ACHN (cell line): Measurements from ENCODE around the gene AMBRA1.

ENCODE experiments used
- DNase-seq: peaks from one replicate; pipeline ENCODE4 v3.0.0-alpha.2; 2015
- in situ Hi-C: cut with HindIII; loops from 2 replicates; pipeline ENCODE4 v1.10.0; 2017; ENCODE audit warnings: low sequenced_read_pairs, low pct_ligation_motif_present, low pct_unique_long_range_greater_than_20kb

The AMBRA1 gene

DNA sequence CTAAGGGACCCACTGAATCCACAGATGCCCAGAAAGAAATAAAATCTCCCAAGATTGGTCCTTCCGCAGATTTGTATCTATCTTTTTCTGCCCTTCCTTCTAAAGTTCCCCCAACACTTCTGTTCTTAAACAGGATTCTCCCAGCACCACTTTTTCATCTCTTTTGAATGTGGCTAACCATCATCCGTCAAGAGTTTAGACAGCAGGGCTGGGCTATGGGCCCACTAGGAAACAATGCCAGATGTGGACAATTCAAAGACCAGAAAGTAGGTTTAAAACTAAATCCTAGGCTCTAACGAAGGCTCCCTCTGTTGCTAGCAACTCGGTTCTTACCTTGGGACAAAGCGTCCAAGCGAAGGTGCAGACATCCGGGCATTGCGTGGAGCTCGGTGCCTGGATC, 100.0 kb downstream of the AMBRA1 start:
- in situ Hi-C loops = no loop called here
- DNase-seq = no peak

GRCh38 chr11:46492532-46492931, 101.3 kb downstream of the AMBRA1 start:
- no peak for DNase-seq
- in situ Hi-C loops = no loop called here

- no peak for DNase-seq
- in situ Hi-C loops = no loop called here
These were observed 102.0 kb downstream of the AMBRA1 start for GRCh38 chr11:46491661-46492330.

DNA sequence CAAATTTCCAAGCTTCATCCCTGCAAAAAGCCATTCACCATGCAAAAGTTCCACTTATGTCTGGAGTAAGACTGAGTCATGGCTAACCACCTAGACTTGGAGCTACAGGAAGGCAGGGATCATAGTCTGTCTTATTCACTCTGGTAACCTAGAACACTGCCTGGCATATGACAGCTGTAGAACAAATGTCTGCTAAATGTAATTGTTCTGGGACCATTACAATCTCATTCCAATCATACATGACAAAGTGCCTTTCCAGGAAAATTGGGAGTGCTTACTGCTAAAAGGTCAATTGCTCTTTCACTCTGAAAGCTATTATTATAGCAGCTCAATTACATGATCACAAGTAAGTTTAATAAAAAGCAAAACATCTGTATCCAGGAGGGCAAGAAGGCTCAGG, 103.2 kb downstream of the AMBRA1 start:
- DNase-seq = peak; percentile 4
- in situ Hi-C loops = no loop called here

DNA sequence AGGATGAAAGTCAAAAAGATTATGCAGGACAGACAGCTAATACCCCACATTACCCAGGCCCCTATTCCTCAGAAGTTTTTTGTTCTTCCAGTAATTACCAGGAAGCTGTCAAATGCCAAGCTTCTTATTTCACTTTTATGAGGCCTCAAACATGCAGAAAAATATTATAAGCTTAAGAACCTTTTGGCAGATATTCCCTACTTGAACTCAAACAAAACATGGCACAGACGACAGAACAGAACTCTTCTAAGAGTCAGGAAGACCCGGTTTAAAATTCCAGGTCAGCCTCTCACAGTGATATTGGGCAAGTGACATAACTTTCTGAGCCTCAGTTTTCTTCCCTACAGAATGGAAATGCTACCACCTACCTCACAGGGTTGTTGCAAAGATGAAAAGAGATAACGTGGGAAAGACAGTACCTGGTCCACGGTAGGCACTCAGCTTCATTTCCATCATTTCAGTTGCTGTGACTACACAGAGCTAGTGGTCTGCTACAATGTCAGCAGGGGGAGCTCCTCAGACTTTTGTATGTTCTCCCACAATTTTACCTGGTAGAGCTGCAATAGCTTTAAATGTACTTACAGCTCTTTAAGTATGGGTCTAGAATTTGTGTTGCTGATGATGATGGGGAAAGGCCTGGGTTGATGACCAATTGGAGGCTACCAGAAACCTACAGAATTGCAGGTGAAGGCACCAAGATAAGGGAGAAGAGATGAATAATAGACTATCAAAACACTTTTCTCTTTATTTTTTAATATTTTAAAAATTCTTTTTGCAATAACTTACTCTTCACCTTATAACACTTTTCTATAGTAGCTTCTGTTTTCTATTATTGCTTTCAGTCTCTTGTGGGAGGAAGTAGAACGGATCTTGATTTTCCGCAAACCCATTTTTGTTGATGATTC, 103.9 kb downstream of the AMBRA1 start:
- peak; percentile 55 for DNase-seq
- in situ Hi-C loops = no loop called here

- in situ Hi-C loops = no loop called here
- DNase-seq = no peak
These were observed 107.9 kb downstream of the AMBRA1 start for GRCh38 chr11:46485856-46486443.

DNA sequence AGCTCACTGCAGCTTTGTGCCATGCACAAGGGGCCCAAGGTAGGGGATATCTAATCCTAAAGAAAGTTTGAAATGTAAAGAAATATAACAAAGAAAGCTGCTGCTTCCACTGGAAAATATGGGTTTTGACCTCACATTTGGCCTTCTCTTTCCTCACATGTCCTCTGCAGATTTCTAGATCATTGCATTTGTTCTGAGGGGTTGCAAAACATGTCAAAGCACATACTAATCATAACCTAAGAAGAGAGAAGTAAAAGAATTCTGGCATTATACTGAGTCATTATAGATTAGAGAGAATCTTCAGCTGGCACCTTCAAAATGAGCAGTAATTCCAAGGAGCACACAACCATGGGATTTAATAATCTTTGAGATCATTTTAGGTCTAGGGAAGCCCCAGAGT, 109.7 kb downstream of the AMBRA1 start:
- DNase-seq = no peak
- in situ Hi-C loops = no loop called here

GRCh38 chr11:46480909-46481308, 112.9 kb downstream of the AMBRA1 start:
- DNase-seq = no peak
- in situ Hi-C loops = no loop called here

- in situ Hi-C loops = no loop called here
- DNase-seq = no peak
These were observed 113.6 kb downstream of the AMBRA1 start for GRCh38 chr11:46480166-46480726.

DNA sequence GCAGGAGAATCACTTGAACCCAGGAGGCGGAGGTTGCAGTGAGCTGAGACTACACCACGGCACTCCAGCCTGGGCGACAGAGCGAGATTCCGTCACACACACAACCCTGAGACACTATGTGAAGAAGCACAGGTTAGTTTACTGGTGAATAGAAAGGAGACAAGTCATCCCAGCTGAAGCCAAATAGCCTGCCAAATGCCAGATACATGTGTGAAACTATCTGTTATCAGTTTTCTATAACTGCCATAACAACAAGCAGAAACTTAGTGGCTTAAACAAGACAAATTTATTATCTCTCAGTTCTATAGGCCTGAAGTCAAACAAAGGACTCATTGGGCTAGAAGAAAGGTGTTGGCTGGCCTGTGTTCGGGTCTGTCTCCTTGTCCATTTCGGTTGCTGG, 114.2 kb downstream of the AMBRA1 start:
- in situ Hi-C loops = no loop called here
- DNase-seq = no peak

GRCh38 chr11:46478196-46478595, 115.6 kb downstream of the AMBRA1 start:
- in situ Hi-C loops = no loop called here
- no peak for DNase-seq

DNA sequence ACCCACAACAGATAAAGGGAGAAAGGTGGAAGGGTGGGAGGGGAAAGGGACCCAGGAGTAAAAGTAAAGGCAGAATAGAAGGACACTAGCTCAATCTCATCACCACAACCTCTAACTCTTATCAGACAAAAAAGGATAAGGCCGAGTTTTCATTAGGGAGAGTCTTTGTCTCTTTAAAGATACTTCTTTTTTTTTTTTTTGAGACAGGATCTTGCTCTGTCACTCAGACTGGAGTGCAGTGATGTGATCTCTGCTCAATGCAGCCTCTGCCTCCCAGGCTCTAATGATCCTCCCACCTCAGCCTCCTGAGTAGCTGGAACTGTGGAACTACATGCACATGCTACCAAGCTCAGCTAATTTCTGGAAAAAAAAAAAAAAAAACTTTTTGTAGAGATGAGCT, 116.7 kb downstream of the AMBRA1 start:
- DNase-seq = no peak
- in situ Hi-C loops = no loop called here

- in situ Hi-C loops = no loop called here
- DNase-seq = no peak
These were observed 117.8 kb downstream of the AMBRA1 start for GRCh38 chr11:46475926-46476545.

DNA sequence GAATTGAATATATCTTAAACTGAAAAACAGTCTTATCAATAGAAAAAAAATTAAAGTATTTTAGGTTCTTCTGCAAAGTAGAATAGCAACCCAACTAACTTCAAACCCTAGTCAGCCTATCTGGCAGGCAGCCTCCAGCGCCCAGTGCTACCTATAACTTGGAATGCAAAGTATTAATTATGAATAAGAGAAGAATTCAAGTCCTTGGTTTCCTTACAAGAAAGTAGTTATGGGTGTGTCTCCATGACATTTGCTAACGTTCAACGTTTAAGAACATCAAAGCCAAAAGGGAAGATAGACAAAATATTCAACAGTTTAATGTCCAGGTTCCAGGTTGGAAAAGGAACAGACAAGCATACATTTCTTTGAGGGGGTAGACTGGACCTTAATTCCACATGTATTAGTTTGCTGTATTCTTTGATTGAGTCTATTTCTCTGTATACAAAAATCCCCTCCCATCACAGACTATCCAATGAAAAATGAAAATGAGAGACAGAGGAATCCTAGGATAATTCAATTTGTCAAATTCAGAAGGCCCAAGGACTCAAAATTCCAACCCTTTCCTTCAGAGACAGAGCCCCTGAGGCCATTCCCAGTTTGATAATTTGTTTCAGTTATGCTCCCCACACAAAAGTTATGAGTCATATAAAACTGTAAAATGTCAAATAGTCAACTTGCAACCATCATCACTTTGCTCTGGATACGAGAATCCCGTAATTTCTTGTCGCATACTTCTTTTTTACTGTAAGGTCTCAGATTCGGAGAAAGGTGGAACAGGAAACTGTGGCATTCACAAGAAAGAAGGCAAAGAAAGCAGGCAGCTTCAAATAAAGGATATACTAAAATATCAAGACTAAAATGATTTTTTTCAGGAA, 118.5 kb downstream of the AMBRA1 start:
- DNase-seq = no peak
- in situ Hi-C loops = no loop called here

DNA sequence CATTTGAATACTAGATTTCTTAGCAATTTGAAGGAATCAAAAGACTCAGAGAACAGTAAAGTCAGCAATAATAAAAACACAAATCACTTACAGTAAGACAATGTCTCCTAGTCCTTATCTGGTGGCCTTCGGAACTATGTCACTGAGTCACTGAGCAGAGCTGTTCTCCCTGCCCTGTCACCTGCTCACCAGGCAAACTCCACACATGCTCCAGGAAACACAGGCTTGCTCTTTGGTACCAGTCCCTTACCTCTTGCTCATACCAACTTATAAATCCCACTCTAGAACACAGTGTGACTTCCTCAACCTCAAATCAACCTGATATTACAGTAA, 121.2 kb downstream of the AMBRA1 start:
- in situ Hi-C loops = no loop called here
- DNase-seq = no peak

- in situ Hi-C loops = no loop called here
- no peak for DNase-seq
These were observed 121.7 kb downstream of the AMBRA1 start for GRCh38 chr11:46471943-46472661.

- DNase-seq = no peak
- in situ Hi-C loops = no loop called here
These were observed 123.9 kb downstream of the AMBRA1 start for GRCh38 chr11:46469926-46470325.

DNA sequence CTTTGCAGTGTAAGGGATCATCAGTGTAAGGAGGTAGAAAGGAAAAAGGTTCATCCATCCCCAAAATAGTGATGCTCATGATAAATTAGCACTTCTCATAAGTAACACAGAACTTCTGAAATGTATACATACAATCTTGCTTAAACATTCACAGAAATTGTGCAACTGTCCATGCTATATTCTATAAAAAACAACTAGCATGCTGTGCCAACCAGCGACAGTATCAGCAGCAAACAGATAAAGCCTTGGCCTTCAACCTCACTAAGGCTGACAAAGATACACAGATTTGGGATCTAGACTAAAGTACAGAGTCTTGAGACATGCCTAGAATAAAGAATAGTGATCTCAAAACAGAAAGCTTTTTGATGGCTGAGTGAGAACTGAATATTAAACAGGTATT, 128.1 kb downstream of the AMBRA1 start:
- in situ Hi-C loops = no loop called here
- no peak for DNase-seq
